NCI-H2107 treated with DMSO at 0.1 percent for 48 hours (cell line): ENCODE data around the gene SLC25A26.

ENCODE experiments used
- DNase-seq: peaks from one replicate; lab custom pipeline; 2025; ENCODE audit not compliant: unreplicated experiment; lab: John Stamatoyannopoulos, UW

Gene SLC25A26, protein sequence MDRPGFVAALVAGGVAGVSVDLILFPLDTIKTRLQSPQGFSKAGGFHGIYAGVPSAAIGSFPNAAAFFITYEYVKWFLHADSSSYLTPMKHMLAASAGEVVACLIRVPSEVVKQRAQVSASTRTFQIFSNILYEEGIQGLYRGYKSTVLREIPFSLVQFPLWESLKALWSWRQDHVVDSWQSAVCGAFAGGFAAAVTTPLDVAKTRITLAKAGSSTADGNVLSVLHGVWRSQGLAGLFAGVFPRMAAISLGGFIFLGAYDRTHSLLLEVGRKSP

DNA sequence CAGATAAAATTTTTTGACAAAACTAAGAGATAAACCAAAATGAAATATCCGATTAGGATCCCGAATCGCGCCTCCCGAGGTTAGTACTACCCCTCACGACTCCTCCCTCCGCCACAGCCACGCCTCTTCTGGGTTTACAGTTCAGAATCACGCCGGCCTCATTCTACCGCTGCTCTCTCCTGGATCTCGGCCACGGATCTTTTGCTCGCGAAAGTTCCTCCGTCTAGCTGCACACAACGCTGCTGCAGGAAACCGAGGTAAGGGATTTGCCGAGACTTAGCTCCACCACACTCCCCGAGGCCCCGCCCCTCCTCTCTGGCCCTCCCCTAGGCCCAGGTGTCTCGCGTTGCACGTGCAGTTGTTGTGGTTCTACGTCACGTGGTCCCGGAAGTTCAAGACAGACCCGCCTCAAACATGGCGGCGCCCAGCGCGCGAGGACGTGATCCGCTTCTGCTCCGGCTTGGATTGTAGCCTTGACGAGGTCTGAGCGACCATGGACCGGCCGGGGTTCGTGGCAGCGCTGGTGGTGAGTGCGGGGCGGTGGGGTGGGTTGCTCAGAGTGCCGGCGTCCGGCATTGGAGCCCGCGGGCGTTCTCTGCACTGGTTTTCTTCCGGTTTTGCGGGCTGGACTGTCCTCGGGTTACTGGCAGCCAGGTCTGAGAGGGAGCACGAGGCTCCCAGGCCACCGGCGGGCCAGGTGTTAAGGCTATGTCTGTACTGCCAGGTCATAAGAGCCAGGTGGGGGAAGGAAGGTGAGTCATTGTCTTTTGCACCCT, at the start of gene SLC25A26:
TSS of gene SLC25A26 (plus strand) at position 400 of the 776 bp plus-strand sequence. CDS start at position 494, 94 bp downstream.
- peak; percentile 59 for DNase-seq

- DNase-seq, result no peak
These were observed 48.4 kb upstream of the SLC25A26 start for GRCh38 chr3:66172394-66172793.

- DNase-seq, result no peak
These were observed 43.8 kb upstream of the SLC25A26 start for GRCh38 chr3:66177026-66177425.

- DNase-seq, result no peak
These were observed 42.6 kb upstream of the SLC25A26 start for GRCh38 chr3:66178206-66178605.

DNA sequence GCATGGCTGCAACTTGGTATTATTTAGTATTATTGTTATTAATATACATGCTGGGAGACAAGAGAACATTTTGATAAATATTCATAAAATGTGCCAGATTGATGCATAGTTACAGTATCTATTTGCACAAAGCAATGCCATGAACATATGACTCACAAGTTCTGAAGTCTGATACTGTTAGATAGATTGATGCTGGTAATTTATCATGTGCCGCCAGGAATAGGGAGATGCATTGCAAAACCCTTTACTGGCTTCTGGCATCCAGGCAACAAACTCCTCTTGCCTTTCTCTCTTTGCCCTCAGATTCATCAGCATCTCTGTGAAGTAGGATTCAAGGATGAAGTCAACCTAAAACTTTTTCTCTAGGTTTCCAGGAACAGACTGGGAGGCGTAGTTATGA, 41.0 kb upstream of the SLC25A26 start:
- no peak for DNase-seq

GRCh38 chr3:66181764-66182163, 39.0 kb upstream of the SLC25A26 start:
- no peak for DNase-seq

DNA sequence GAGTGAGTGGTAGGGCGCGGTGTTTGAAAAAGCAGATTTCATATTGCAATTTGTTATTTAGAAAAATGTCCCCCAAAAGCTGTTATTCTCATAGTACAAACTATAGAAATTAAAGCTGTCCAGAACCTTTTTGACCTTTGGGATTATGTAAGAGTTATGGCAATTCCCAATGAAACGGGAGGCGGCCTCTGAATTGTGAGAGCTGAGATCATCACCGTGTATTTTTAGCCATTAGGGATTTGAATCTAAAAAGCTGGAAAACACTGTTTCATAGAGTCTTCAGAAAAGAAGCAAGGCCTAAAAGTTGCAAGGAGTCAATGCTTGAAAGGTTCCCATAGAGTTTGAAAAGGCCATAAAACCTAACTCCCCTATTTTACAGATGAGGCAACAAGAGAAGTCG, 38.6 kb upstream of the SLC25A26 start:
- DNase-seq, result no peak

- no peak for DNase-seq
These were observed 34.3 kb upstream of the SLC25A26 start for GRCh38 chr3:66186545-66186944.

DNA sequence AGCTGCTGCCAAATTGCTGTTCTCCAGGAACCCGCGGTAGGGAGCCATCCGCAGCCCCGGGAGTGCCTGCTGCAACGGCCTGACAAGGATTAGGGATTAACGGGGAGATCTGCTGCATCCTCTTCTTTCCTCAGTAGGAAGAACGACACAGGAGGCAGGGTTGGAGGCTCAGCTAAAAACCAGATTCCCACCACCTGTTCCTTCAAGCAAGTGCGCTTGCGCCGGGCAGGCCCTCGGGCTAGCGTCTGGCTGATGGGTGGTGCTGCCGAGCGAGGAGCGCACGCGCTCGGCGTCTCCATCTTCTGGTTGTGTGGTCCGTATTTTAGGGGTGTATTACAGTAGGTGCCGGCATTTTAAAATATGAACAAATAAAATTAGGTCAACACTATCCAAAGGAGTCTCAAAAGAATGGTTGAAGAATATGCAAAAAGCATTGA, 25.4 kb upstream of the SLC25A26 start:
- DNase-seq, result no peak

DNA sequence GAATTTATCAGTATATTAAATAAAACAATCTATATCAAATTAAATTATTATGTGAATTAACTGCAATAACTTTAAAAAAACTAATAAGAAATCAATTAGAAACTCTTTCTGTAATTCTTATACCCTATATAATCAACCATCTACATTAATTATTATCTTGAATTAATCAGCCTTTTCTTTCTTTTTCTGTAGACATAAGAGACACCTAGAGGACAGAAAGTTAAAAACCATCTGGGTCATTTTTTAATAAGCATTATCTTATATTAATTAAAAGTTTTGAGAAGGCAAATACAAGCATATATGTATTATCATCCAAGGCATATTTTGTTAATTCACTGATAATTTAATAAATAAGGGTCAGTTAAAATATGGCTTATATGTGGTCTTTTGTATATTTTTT, 24.2 kb upstream of the SLC25A26 start:
- no peak for DNase-seq

DNA sequence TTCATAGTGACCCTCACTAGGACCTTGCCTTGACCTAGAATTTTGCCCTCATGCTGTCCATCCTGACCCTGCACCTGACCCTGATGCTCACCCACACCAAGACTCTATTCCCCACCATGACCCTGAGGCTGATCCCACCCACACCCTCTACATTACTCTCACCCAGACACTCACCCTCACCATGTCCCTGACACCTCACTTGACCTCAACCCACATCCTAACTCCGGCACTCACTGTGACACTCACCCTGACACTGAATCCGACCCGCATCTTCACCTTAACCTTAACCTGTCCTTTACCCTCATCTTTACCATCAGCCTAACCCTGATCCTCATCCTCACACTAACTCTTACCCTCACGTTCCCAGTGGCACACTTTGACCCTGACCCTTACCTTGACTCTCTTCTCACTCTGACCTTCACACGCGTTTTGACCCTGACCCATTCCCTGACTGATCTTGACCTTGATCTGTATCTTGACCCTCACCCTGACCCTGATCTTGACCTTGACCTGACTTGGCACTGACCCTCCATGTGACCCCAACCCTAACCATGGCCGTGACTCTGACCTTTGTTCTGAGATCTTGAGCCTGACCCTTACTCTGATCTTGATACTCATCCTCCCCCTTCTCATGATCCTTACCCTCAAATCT, 22.2 kb upstream of the SLC25A26 start:
- no peak for DNase-seq

- DNase-seq, result no peak
These were observed 21.7 kb upstream of the SLC25A26 start for GRCh38 chr3:66199089-66199473.

DNA sequence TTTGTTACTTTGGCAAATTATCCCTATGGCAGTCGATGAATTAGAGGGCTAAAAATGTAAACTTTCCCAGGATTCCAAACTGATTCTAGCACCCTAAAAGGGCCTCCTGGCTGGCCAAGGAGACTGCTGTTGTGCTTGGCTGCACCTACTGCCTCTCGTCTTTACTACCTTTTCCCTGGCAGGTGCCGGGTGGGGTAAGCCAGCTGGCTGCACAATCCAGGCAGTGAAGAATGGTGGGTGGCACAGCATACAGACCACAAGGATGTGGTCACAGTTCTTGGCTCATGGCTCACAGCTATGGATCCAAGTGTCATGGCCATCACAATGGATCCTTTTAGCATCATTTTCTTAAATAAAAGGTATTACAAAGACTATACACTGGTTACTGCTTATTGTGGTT, 20.7 kb upstream of the SLC25A26 start:
- no peak for DNase-seq

GRCh38 chr3:66200786-66201185, 20.0 kb upstream of the SLC25A26 start:
- no peak for DNase-seq

GRCh38 chr3:66203275-66203674, 17.5 kb upstream of the SLC25A26 start:
- no peak for DNase-seq

GRCh38 chr3:66206806-66207205, 14.0 kb upstream of the SLC25A26 start:
- DNase-seq, result no peak

DNA sequence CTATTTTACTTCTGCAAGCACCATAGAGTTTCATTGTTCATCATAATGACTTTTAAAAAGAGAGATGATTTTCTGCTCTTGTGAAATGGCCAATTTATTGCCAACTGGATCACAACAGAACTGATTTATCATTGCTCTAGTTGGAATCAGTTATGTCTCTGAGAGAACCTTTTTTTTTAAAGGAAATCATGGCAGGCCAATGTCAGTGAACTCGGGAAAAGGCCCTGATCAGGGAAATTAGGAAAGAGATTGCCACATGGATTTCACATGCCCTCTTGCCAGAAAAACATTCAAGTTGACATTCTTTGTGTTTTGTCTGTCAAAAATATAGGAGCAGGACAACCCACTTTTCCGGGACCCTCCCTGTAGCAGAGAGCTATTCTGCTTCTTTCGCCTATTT, 12.6 kb upstream of the SLC25A26 start:
- DNase-seq, result no peak

GRCh38 chr3:66210687-66211295, 10.0 kb upstream of the SLC25A26 start:
- no peak for DNase-seq

- DNase-seq, result no peak
These were observed 9.0 kb upstream of the SLC25A26 start for GRCh38 chr3:66211779-66212178.

- no peak for DNase-seq
These were observed 5.7 kb upstream of the SLC25A26 start for GRCh38 chr3:66215106-66215505.

GRCh38 chr3:66220066-66220465, 735 bp upstream of the SLC25A26 start:
- DNase-seq, result no peak

- no peak for DNase-seq
These were observed 3.4 kb downstream of the SLC25A26 start for GRCh38 chr3:66224220-66224619.
